HG03103 (cell line): ENCODE measurements around the gene CST7.
"Not testable (repeated sequence)": the region's sequence is repeated elsewhere in the genome, so short reads cannot be mapped to it uniquely, and the experiment has no call there.

Experiments used
- ATAC-seq: cut with Tn5 transposase; IDR thresholded peaks from one replicate; pipeline ENCODE4 v1.9.1; 2021; ENCODE audit warnings: low read depth; ENCODE audit not compliant: unreplicated experiment

The CST7 gene

GRCh38 chr20:24948939-24949679 is at the start of gene CST7:
Gene CST7, plus strand, starts transcription at chr20:24949269. Its CDS starts 237 bp downstream, at chr20:24949506.
- ATAC-seq: no peak

DNA sequence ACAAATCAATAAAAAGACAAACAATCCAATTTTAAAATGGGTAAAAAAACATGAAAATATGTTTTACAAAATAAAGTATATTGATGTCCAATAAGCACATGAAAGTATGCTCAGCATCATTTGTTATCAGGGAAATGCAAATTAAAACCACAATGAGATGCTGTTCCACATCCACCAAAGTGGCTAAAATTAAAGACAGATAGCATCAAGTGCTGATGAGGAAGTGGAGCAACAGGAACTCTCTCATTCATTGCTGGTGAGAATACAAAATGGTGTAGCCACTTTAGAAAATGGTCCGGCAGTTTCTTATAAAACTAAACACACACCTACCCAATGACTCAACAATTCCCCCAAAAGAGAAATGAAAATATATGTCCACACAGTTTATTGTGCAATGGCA is 42.3 kb upstream of the CST7 start:
- ATAC-seq: no peak

DNA sequence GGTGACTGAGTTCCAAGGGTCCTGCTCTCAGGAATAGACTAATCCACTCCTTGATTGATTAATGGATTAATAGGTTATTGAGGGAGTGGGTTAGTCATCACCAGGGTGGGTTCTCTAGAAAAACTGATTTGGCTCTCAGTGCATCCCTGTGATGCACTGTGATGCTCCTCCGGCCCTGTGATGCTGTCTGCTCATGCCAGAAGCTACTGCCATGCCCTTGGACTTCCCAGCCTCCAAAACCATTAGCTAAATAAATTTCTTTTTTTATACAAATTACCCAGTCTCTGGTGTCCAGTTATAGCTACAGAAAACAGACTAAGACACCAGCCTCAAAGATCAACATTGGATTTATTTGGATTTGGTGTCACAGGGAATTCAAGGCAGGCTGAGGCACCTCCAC is 40.4 kb upstream of the CST7 start:
- ATAC-seq: no peak

GRCh38 chr20:24909086-24909780 is 39.8 kb upstream of the CST7 start:
- no peak for ATAC-seq

DNA sequence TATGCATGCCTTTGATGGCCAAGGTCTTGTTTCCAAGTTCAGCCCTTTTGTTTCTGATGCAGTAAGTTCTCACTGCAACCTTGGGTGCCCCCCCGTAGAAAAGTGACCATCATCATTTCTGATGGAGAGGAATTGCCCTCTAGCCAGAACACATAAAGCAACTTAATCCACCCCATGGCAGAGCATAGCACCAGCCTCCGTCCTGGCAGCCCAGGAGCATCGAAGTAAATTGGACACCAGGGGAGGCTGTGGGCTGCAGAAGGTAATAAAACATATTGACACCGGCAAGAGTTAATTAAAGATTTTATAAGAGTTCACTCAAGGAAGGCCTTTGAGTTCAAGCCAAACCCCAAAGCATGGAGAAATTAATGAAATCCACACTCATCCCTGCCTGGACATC is 39.2 kb upstream of the CST7 start:
- ATAC-seq: no peak

- no peak for ATAC-seq
Observed at GRCh38 chr20:24910461-24910860, 38.6 kb upstream of the CST7 start.

- ATAC-seq: no peak
Observed at GRCh38 chr20:24911461-24911860, 37.6 kb upstream of the CST7 start.

- no peak for ATAC-seq
Observed at GRCh38 chr20:24912397-24913075, 36.5 kb upstream of the CST7 start.

DNA sequence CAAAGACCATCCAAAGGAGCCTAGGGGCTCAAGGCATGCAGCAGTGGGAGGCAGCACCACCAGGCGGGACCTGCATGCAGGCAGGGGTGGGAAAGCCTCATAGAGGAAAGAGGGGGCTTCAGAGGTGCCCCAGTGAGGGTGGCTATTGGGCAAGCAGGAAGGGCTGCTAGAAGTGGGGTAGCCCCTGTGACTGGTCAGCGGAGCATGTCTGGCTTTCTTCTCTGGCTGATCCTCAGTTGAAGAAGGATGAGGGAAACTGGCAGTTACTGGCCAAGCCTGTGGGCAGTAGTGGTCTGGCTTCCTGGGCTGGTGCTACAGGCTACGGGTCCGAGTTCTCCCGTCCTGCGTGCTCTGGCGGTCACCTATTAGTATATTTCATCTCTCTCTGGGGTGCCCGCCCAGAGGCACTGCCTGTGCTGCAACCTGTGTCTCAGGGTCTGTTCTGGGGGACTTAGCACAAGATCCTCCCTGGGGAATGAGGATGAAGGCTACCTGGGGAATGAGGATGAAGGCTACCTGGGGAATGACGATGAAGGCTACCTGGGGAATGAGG is 35.9 kb upstream of the CST7 start:
- no peak for ATAC-seq

DNA sequence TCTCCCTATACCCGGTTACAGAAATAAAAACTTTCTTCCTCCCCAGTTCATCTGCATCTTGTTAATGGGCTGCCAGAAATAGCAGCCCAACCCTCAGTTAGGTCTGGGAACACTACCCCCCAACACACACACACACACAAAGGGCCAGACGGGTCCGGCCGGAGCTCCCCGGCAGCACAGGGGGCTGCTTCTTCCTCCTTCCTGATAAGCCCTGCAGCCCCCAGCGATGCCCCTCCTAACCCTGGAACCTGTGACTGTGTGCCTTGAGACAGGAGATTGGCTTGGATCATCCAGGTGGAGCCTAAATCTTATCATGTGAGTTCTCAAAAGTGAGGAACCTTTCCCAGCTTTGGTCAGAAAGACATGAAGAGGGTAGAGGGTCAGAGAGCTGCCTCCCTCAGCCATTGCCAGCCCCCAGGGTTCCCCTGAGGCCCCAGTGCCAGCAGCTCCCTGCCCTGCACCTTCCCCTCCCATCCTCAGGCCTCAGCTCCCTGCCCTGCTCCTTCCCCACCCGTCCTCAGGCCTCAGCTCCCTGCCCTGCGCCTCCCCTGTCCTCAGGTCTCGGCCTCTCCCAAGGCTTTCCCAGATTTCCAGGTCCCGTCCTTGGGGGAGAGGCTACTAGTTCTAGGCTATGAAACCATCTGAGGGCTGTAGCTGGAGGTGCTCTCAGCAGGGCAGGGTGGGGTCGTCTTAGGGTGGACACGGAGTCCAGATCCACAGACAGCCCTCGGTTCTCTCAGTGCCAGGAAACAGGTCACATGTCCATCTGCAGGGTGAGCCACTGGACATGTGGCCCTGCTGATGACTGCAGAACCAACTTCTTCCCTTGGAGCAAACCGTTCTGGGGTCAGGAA is 34.5 kb upstream of the CST7 start:
- ATAC-seq: no peak

- no peak for ATAC-seq
Observed at GRCh38 chr20:24915440-24915839, 33.6 kb upstream of the CST7 start.

- ATAC-seq: no peak
Observed at GRCh38 chr20:24915892-24916291, 33.2 kb upstream of the CST7 start.

GRCh38 chr20:24916412-24916811 is 32.7 kb upstream of the CST7 start:
- ATAC-seq: no peak

GRCh38 chr20:24917056-24917455 is 32.0 kb upstream of the CST7 start:
- ATAC-seq: no peak

GRCh38 chr20:24917797-24918578 is 31.1 kb upstream of the CST7 start:
- no peak for ATAC-seq

- no peak for ATAC-seq
Observed at GRCh38 chr20:24918579-24919566, 30.2 kb upstream of the CST7 start.

- ATAC-seq: not testable (repeated sequence)
Observed at GRCh38 chr20:24919665-24920064, 29.4 kb upstream of the CST7 start.

GRCh38 chr20:24920706-24921105 is 28.4 kb upstream of the CST7 start:
- ATAC-seq: not testable (repeated sequence)
